Loucy (cell line): ENCODE measurements around the gene LIN28B.

ENCODE experiments used
- H2AFZ ChIP-seq: fragments of 200-600 bp; sonication (generic); 2 replicates; pipeline ENCODE4 v1.6.0; 2016; ENCODE audit warnings: antibody characterized with exemption, mild to moderate bottlenecking, low read length, moderate library complexity
- H3F3A ChIP-seq: fragments of 200-600 bp; 2 replicates; pipeline ENCODE4 v1.6.0; 2016; ENCODE audit warnings: antibody characterized with exemption, low read depth, mild to moderate bottlenecking
- H3K27me3 ChIP-seq: fragments of 200-600 bp; sonication (generic); 2 replicates; pipeline ENCODE4 v1.6.1; 2014; ENCODE audit warnings: low read length, mild to moderate bottlenecking; ENCODE audit not compliant: insufficient read depth, poor library complexity, severe bottlenecking
- H3K36me3 ChIP-seq: fragments of 200-600 bp; sonication (generic); 2 replicates; pipeline ENCODE4 v1.6.1; 2016; ENCODE audit warnings: low read length; ENCODE audit not compliant: insufficient read depth
- H3K4me1 ChIP-seq: fragments of 200-600 bp; sonication (generic); 2 replicates; pipeline ENCODE4 v1.5.1; 2014; ENCODE audit warnings: low read length, mild to moderate bottlenecking; ENCODE audit not compliant: insufficient read depth, poor library complexity, severe bottlenecking
- H3K4me2 ChIP-seq: fragments of 200-600 bp; sonication (generic); 2 replicates; pipeline ENCODE4 v1.6.0; 2014; ENCODE audit warnings: antibody characterized with exemption, low read length, low read depth, mild to moderate bottlenecking; ENCODE audit not compliant: poor library complexity, severe bottlenecking
- H3K4me3 ChIP-seq: fragments of 200-600 bp; sonication (generic); 2 replicates; pipeline ENCODE4 v1.5.1; 2014; ENCODE audit warnings: low read length, mild to moderate bottlenecking, mixed read lengths; ENCODE audit not compliant: poor library complexity, severe bottlenecking
- H3K79me2 ChIP-seq: fragments of 200-600 bp; sonication (generic); 2 replicates; pipeline ENCODE4 v1.6.1; 2014; ENCODE audit warnings: low read length; ENCODE audit not compliant: insufficient read depth
- H3K9ac ChIP-seq: fragments of 200-600 bp; sonication (generic); 2 replicates; pipeline ENCODE4 v1.6.0; 2014; ENCODE audit warnings: mild to moderate bottlenecking, low read depth, low read length, moderate library complexity; ENCODE audit not compliant: poor library complexity, severe bottlenecking
- H3K9me2 ChIP-seq: fragments of 200-600 bp; sonication (generic); replicated peaks from 2 replicates; pipeline ENCODE4 v1.6.1; 2016; ENCODE audit warnings: low read depth, low read length, mixed read lengths
- H3K9me3 ChIP-seq: fragments of 200-600 bp; sonication (generic); 2 replicates; pipeline ENCODE4 v1.6.1; 2014; ENCODE audit warnings: mild to moderate bottlenecking, antibody characterized with exemption, low read length, low read depth; ENCODE audit not compliant: insufficient read depth
- H4K20me1 ChIP-seq: fragments of 200-600 bp; sonication (generic); 2 replicates; pipeline ENCODE4 v1.6.0; 2014; ENCODE audit warnings: antibody characterized with exemption, low read length, mild to moderate bottlenecking; ENCODE audit not compliant: insufficient read depth, poor library complexity, severe bottlenecking
- EZH2phosphoT487 ChIP-seq: fragments of 200-600 bp; IDR thresholded peaks from 2 replicates; pipeline ENCODE4 v1.6.1; 2018; ENCODE audit warnings: antibody characterized with exemption, mild to moderate bottlenecking, moderate library complexity, borderline replicate concordance
- TF ChIP-seq, protein P1 (sequence below): fragments of 200-600 bp; sonication (generic); conservative IDR thresholded peaks from 2 replicates; pipeline ENCODE4 v1.5.1; 2014; ENCODE audit warnings: mild to moderate bottlenecking, antibody characterized with exemption, low read length

Gene LIN28B

DNA sequence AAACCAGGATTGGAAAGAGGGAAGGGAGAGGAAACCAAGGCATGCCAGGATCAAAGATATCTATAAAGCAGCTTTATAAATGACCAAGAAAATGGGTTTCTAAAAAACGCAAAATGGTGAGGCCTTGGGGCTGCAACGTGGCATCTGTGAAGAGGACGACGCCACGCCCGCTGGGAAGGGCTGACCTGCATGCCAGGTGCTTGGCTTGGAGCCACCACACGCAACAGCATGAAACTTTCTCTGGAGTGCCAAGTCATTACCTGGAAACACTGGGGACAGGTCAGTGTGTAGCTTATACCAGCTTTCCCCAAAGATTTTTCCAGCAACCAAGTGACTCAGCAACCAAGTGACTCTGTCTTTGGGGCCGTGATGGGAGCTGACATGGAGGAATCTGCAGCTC, 140.4 kb downstream of the LIN28B start:
- Histone ChIP-seq H3F3A (no peaks in the 10 kb centered on the region), H2AFZ (no peak overlapping the region), H3K36me3 (no peaks in the 10 kb centered on the region), H3K9ac (no peak overlapping the region), H3K4me2 (no peak overlapping the region), H3K9me2 (no peaks in the 10 kb centered on the region), H3K27me3 (no peaks in the 10 kb centered on the region), H3K9me3 (no peaks in the 10 kb centered on the region), H4K20me1 (no peaks in the 10 kb centered on the region), H3K4me1 (no peaks in the 10 kb centered on the region), H3K4me3 (no peak overlapping the region), H3K79me2 (no peaks in the 10 kb centered on the region)
- TF ChIP-seq EZH2phosphoT487 = no peak
- TF ChIP-seq, protein P1, sequence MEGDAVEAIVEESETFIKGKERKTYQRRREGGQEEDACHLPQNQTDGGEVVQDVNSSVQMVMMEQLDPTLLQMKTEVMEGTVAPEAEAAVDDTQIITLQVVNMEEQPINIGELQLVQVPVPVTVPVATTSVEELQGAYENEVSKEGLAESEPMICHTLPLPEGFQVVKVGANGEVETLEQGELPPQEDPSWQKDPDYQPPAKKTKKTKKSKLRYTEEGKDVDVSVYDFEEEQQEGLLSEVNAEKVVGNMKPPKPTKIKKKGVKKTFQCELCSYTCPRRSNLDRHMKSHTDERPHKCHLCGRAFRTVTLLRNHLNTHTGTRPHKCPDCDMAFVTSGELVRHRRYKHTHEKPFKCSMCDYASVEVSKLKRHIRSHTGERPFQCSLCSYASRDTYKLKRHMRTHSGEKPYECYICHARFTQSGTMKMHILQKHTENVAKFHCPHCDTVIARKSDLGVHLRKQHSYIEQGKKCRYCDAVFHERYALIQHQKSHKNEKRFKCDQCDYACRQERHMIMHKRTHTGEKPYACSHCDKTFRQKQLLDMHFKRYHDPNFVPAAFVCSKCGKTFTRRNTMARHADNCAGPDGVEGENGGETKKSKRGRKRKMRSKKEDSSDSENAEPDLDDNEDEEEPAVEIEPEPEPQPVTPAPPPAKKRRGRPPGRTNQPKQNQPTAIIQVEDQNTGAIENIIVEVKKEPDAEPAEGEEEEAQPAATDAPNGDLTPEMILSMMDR = no peak

DNA sequence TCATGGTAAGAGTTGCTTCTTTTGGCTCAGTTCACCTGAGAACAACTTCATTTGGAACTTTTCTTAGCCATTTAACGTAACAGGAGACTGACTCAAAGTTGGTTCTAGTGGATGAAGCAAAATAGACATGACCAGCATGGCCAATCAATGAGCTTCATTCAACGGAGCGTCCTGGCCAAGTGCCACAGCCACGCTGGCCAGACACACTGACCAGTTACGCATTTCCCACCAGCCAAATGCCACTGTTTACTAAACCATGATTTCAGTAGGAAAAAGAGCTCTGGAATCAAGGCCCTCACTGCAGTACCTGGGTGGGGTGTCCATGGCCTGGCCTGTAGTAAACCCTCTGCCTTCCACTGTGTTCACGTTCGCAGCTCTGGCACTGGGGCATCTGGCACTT, 142.5 kb downstream of the LIN28B start:
- no peak overlapping the region for H3K4me2 ChIP-seq
- H4K20me1 ChIP-seq = no peaks in the 10 kb centered on the region
- no peaks in the 10 kb centered on the region for H3K9me2 ChIP-seq
- no peak for TF ChIP-seq EZH2phosphoT487
- TF ChIP-seq, protein P1 = no peak
- H3K79me2 ChIP-seq = no peaks in the 10 kb centered on the region
- no peaks in the 10 kb centered on the region for H3K36me3 ChIP-seq
- H2AFZ ChIP-seq = no peak overlapping the region
- no peak overlapping the region for H3K4me3 ChIP-seq
- no peaks in the 10 kb centered on the region for H3K4me1 ChIP-seq
- no peaks in the 10 kb centered on the region for H3K9me3 ChIP-seq
- no peaks in the 10 kb centered on the region for H3F3A ChIP-seq
- no peaks in the 10 kb centered on the region for H3K27me3 ChIP-seq
- H3K9ac ChIP-seq = no peak overlapping the region

DNA sequence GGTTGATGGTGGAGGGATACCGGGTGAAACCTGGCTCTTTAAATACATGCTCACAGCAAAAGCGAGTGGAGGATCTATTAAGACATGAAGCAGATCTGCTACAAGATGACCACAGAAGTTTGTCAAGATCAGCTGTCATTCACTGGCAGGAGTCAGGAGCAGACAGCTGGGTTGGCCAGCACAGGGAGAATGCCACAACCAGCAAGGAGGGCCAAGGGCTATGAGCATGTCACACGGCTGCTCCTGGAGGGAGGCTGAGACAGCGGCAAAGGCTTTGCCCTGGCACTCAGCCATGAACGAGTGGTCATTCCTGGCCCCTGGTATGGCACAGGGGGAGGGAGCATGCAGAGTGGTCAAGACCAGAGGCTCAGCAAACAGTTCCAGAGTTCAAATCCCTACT, 145.3 kb downstream of the LIN28B start:
- Histone ChIP-seq H2AFZ (no peak overlapping the region), H3K4me1 (no peaks in the 10 kb centered on the region), H3K4me2 (no peak overlapping the region), H3K9me2 (no peaks in the 10 kb centered on the region), H3F3A (no peaks in the 10 kb centered on the region), H3K9me3 (no peaks in the 10 kb centered on the region), H3K4me3 (no peak overlapping the region), H4K20me1 (no peaks in the 10 kb centered on the region), H3K27me3 (no peaks in the 10 kb centered on the region), H3K36me3 (no peaks in the 10 kb centered on the region), H3K79me2 (no peaks in the 10 kb centered on the region), H3K9ac (no peak overlapping the region)
- TF ChIP-seq, protein P1 = no peak
- TF ChIP-seq EZH2phosphoT487 = no peak
